Esophagus muscularis mucosa (tissue), 4 donors: ENCODE results near the gene SHB. TPM values are rescaled to one million over a fixed set of nuclear protein-coding genes. Genes with fewer than 3 reads are reported as not detected.
A peak's percentile ranks its signal among the peaks of the same experiment; 100 is the strongest.

Source experiments
- DNase-seq: peaks from one replicate; pipeline ENCODE4 v3.0.0-alpha.2; 2017; ENCODE audit errors: extremely low spot score
- H3K27ac ChIP-seq, 4 donors: fragments of 200-600 bp; sonication (generic); replicated peaks in 1 of 4; 1 replicate in 3 of 4; 2 replicates in 1 of 4; pipeline ENCODE4 v1.5.1; 2016 to 2019; ENCODE audit warnings: mild to moderate bottlenecking in 1 of 4
- H3K27me3 ChIP-seq, 4 donors: fragments of 200-600 bp; sonication (generic); one replicate each; pipeline versions ENCODE4 v1.5.1 to v1.6.0; 2016 to 2019
- H3K36me3 ChIP-seq, 4 donors: fragments of 200-600 bp; sonication (generic); one replicate each; pipeline ENCODE4 v1.5.1; 2016 to 2019
- H3K4me1 ChIP-seq, 4 donors: fragments of 200-600 bp; sonication (generic); one replicate each; pipeline ENCODE4 v1.5.1; 2016 to 2019
- H3K4me3 ChIP-seq, 4 donors: fragments of 200-600 bp; sonication (generic); 1 replicate in 2 of 4; 2 replicates in 2 of 4; pipeline ENCODE4 v1.5.1; 2016 to 2019; ENCODE audit warnings: mild to moderate bottlenecking in 4 of 4, moderate library complexity in 1 of 4
- H3K9me3 ChIP-seq, 4 donors: fragments of 200-600 bp; sonication (generic); 1 replicate in 3 of 4; 2 replicates in 1 of 4; pipeline ENCODE4 v1.5.1; 2016 to 2019
- EP300 ChIP-seq: sonication (generic); formaldehyde crosslinking; IDR thresholded peaks from one replicate; pipeline ENCODE4 v1.6.1; 2017; ENCODE audit warnings: antibody characterized with exemption
- POLR2A ChIP-seq: fragments of 450-650 bp; IDR thresholded peaks from one replicate; pipeline ENCODE4 v1.6.1; 2017; ENCODE audit warnings: antibody characterized with exemption, moderate library complexity, mild to moderate bottlenecking, low read depth
- POLR2AphosphoS5 ChIP-seq, 2 donors: sonication (generic); formaldehyde crosslinking; IDR thresholded peaks; one replicate each; pipeline ENCODE4 v1.6.1; 2017; ENCODE audit warnings: antibody characterized with exemption in 2 of 2
- WGBS: methylation state at CpG from one replicate; pipeline ENCODE4 v1.1.5; 2018; 5-methylcytosine and 5-hydroxymethylcytosine counted together
- intact Hi-C: fragments of 100-400 bp; cut with DNase I; formaldehyde crosslinking; loops from one replicate; pipeline ENCODE4 v1.15.1; 2023
- total RNA-seq, 4 donors: library from RNA; depleted of rRNA; stranded (reverse); fragments of >200 nt; gene quantifications; one replicate each; pipeline versions ENCODE4 v1.1.0 to v1.2.1, GENCODE V29; 2016
- TF ChIP-seq, protein P1 (sequence below), 3 experiments: fragments of 200-600 bp in 2 of 3; fragments of 450-650 bp in 1 of 3; sonication (generic) in 2 of 3; IDR thresholded peaks; one replicate each; pipeline ENCODE4 v1.5.1; 2017 to 2019; ENCODE audit warnings: antibody characterized with exemption in 3 of 3, mild to moderate bottlenecking in 2 of 3, moderate library complexity in 1 of 3

Gene SHB, protein sequence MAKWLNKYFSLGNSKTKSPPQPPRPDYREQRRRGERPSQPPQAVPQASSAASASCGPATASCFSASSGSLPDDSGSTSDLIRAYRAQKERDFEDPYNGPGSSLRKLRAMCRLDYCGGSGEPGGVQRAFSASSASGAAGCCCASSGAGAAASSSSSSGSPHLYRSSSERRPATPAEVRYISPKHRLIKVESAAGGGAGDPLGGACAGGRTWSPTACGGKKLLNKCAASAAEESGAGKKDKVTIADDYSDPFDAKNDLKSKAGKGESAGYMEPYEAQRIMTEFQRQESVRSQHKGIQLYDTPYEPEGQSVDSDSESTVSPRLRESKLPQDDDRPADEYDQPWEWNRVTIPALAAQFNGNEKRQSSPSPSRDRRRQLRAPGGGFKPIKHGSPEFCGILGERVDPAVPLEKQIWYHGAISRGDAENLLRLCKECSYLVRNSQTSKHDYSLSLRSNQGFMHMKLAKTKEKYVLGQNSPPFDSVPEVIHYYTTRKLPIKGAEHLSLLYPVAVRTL
- 10 to 100 TPM; 16.6 to 21.2 (median 21.0) TPM for total RNA-seq

DNA sequence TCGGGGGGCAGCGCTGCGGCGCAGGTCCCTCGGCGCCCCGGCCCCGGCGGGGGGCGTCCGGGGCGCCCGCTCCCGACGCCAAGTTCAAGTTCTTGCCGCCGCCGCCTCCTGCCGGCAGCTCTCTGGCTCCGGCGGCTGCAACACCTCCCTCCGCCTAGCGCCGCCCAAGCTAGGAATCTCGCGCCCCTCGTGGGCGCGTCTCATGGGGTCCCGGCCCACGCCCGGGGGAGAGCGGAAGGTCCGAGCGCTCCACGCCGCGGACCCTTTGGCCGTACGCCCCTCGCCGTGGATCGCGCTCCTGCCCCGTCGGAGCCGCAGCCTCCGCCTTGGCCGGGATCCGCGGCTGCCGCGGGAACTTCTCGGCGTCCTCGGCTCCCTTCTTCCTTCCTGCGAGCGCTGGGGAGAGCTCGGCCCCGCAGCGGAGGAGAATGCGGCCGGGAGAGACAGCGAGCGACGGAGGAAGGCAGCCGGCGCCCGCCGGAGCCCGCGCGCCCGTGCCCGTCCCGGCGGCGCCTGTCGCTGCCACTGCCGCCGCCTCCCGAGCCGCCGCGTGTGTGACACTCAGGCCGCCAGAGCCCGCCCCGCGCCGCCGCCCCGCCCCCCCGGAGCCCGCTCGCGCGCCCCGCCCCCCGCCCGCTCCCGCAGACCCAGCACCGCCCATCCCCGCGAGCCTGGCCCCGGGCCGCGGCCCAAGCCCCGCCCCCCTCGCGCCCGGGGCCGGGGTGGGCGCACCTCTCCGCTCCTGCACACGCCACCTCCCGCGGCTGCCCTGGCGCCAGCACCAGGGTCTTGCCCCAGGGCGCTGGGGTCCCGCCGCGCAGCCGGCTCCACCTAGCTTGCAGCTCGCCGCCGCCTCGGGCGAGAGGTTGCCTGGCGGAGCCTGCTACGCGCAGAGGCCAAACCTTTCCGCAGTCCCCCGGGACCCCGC, at the start of gene SHB:
SHB (minus strand) TSS at position 527 of the 928 bp plus-strand sequence. CDS start 582 bp downstream, outside the sequence.
- DNase-seq = peak; percentile 96
- 0% methylated on average over 20 of the region's 134 CpGs for WGBS
- Histone ChIP-seq H3K4me3 (peak within 1 kb of the TSS; percentile 89 to 99 (median 94)), H3K4me1 (peaks cover 40 to 54% (median 51%) of the 10 kb centered on the region in 4 donors), H3K27ac (peak within 1 kb of the TSS; percentile 87 to 98 (median 93)), H3K9me3 (no peaks in the 10 kb centered on the region), H3K36me3 (no peaks in the 10 kb centered on the region), H3K27me3 (peaks cover 0 to 4% (median 0%) of the 10 kb centered on the region in 4 donors)
- peak; percentile 49 for TF ChIP-seq POLR2A
- no peak for TF ChIP-seq EP300
- TF ChIP-seq POLR2AphosphoS5 (IDR thresholded peaks at IDR 0.05) = peak; percentile 30 to 57
- TF ChIP-seq, protein P1, sequence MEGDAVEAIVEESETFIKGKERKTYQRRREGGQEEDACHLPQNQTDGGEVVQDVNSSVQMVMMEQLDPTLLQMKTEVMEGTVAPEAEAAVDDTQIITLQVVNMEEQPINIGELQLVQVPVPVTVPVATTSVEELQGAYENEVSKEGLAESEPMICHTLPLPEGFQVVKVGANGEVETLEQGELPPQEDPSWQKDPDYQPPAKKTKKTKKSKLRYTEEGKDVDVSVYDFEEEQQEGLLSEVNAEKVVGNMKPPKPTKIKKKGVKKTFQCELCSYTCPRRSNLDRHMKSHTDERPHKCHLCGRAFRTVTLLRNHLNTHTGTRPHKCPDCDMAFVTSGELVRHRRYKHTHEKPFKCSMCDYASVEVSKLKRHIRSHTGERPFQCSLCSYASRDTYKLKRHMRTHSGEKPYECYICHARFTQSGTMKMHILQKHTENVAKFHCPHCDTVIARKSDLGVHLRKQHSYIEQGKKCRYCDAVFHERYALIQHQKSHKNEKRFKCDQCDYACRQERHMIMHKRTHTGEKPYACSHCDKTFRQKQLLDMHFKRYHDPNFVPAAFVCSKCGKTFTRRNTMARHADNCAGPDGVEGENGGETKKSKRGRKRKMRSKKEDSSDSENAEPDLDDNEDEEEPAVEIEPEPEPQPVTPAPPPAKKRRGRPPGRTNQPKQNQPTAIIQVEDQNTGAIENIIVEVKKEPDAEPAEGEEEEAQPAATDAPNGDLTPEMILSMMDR (IDR thresholded peaks at IDR 0.05) = peak; percentile 48 to 59 (median 51)
- intact Hi-C loops = loop anchor here (2.0 to 5.0 kb wide), 2 partner anchors 42 to 156 kb away; no protein-coding TSS in a partner anchor

GRCh38 chr9:38117651-38118050, 48.6 kb upstream of the SHB start:
- no peaks in the 10 kb centered on the region for H3K9me3 ChIP-seq
- peaks cover 0 to 10% (median 0%) of the 10 kb centered on the region in 4 donors for H3K4me1 ChIP-seq
- TF ChIP-seq, protein P1 (IDR thresholded peaks at IDR 0.05) = no peak
- TF ChIP-seq POLR2AphosphoS5 (IDR thresholded peaks at IDR 0.05) (no peak), POLR2A (no peak), EP300 (no peak)
- intact Hi-C loops = no loop called here
- DNase-seq = no peak
- H3K27me3 ChIP-seq = no peaks in the 10 kb centered on the region
- WGBS = 68% methylated on average over 5 of the region's 5 CpGs
- H3K27ac ChIP-seq = no peak overlapping the region
- H3K36me3 ChIP-seq = no peaks in the 10 kb centered on the region
- no peak overlapping the region for H3K4me3 ChIP-seq

- Histone ChIP-seq H3K4me1 (peaks cover 0 to 8% (median 7%) of the 10 kb centered on the region in 4 donors), H3K9me3 (no peaks in the 10 kb centered on the region), H3K27ac (no peak overlapping the region), H3K4me3 (no peak overlapping the region), H3K27me3 (no peaks in the 10 kb centered on the region), H3K36me3 (no peaks in the 10 kb centered on the region)
- DNase-seq = no peak
- TF ChIP-seq POLR2AphosphoS5 (IDR thresholded peaks at IDR 0.05) (no peak), EP300 (no peak), POLR2A (no peak)
- TF ChIP-seq, protein P1 (IDR thresholded peaks at IDR 0.05) = no peak
- intact Hi-C loops = no loop called here
Measured at GRCh38 chr9:38114905-38115304, 45.9 kb upstream of the SHB start.

- Histone ChIP-seq H3K9me3 (no peaks in the 10 kb centered on the region), H3K27me3 (no peaks in the 10 kb centered on the region), H3K36me3 (no peaks in the 10 kb centered on the region), H3K27ac (no peak overlapping the region), H3K4me1 (peaks cover 0 to 8% (median 4%) of the 10 kb centered on the region in 4 donors), H3K4me3 (no peak overlapping the region)
- DNase-seq = no peak
- 92% methylated on average over 1 of the region's 1 CpG for WGBS
- intact Hi-C loops = no loop called here
- TF ChIP-seq POLR2A = no peak
- TF ChIP-seq, protein P1 (IDR thresholded peaks at IDR 0.05) = no peak
- no peak for TF ChIP-seq POLR2AphosphoS5 (IDR thresholded peaks at IDR 0.05)
- no peak for TF ChIP-seq EP300
Measured at GRCh38 chr9:38112456-38112855, 43.4 kb upstream of the SHB start.
